Tibial nerve (tissue), 4 donors: ENCODE measurements around the gene EXD3.

Experiments used
- CTCF ChIP-seq, 5 experiments: fragments of 200-600 bp in 3 of 5; fragments of 450-650 bp in 2 of 5; sonication (generic) in 3 of 5; IDR thresholded peaks; one replicate each; pipeline ENCODE4 v1.5.1; 2016 to 2019; ENCODE audit warnings: antibody characterized with exemption in 5 of 5, mild to moderate bottlenecking in 3 of 5, moderate library complexity in 2 of 5
- EP300 ChIP-seq, 2 donors: sonication (generic); formaldehyde crosslinking; IDR thresholded peaks; one replicate each; pipeline ENCODE4 v1.6.1; 2017; ENCODE audit warnings: antibody characterized with exemption in 2 of 2, mild to moderate bottlenecking in 1 of 2
- POLR2A ChIP-seq, 2 donors: fragments of 450-650 bp; IDR thresholded peaks; one replicate each; pipeline ENCODE4 v1.6.1; 2017; ENCODE audit warnings: antibody characterized with exemption in 2 of 2, mild to moderate bottlenecking in 2 of 2, moderate library complexity in 2 of 2

- TF ChIP-seq CTCF (IDR thresholded peaks at IDR 0.05) (no peak), EP300 (IDR thresholded peaks at IDR 0.05) (no peak), POLR2A (IDR thresholded peaks at IDR 0.05) (no peak)
Measured at GRCh38 chr9:137387891-137388560, 34.9 kb downstream of the EXD3 start.
